GM23338 (cell line): Measurements from ENCODE around the gene TNFRSF12A.

Experiments
- CREB1 ChIP-seq: fragments of 250-450 bp; sonication (Bioruptor Pico); IDR thresholded peaks from 2 replicates; pipeline ENCODE4 v1.5.0; 2020; ENCODE audit warnings: low read depth, mild to moderate bottlenecking, moderate library complexity
- EZH2 ChIP-seq: fragments of 200-600 bp; sonication (generic); IDR thresholded peaks from one replicate; pipeline ENCODE4 v1.8.0; 2017; ENCODE audit warnings: antibody characterized with exemption, mild to moderate bottlenecking, low read depth; ENCODE audit not compliant: unreplicated experiment
- EZH2phosphoT487 ChIP-seq: fragments of 200-600 bp; sonication (generic); IDR thresholded peaks from one replicate; pipeline ENCODE4 v1.8.1; 2018; ENCODE audit warnings: antibody characterized with exemption; ENCODE audit not compliant: unreplicated experiment
- POLR2AphosphoS5 ChIP-seq: IDR thresholded peaks from 2 replicates; pipeline ENCODE4 v1.6.1; 2016; ENCODE audit warnings: antibody characterized with exemption, low read depth
- TF ChIP-seq, protein P1 (sequence below), 2 experiments: fragments of 200-600 bp in 1 of 2; sonication (generic) in 1 of 2; conservative IDR thresholded peaks; 2 replicates each; pipeline versions ENCODE4 v1.5.1 to v1.6.1; 2016 to 2017; ENCODE audit warnings: antibody characterized with exemption in 2 of 2, low read depth in 2 of 2, mild to moderate bottlenecking in 2 of 2, moderate library complexity in 1 of 2

DNA sequence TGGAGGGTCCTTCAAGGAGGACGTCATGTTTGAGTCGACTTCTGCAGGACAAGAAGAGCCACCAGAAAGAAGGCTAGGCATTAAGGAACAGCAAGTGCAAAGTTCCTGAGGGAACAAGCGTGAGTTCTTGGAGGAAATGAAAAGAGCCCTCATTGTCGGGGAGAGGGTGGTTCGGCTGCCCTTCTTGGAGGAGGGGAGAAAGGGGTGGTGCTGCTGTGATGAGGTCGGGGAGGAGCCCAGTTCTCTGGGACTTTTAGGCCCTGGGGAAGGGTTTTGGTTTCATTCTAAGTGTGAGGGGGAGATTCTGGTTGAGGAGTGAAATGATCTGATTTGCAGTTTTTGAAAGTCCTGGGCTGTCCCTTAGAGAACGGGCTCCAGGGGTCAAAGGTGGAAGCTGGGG lies 12.5 kb downstream of the TNFRSF12A start:
- TF ChIP-seq CREB1 (no peak), EZH2phosphoT487 (no peak), POLR2AphosphoS5 (no peak), EZH2 (no peak)
- TF ChIP-seq, protein P1, sequence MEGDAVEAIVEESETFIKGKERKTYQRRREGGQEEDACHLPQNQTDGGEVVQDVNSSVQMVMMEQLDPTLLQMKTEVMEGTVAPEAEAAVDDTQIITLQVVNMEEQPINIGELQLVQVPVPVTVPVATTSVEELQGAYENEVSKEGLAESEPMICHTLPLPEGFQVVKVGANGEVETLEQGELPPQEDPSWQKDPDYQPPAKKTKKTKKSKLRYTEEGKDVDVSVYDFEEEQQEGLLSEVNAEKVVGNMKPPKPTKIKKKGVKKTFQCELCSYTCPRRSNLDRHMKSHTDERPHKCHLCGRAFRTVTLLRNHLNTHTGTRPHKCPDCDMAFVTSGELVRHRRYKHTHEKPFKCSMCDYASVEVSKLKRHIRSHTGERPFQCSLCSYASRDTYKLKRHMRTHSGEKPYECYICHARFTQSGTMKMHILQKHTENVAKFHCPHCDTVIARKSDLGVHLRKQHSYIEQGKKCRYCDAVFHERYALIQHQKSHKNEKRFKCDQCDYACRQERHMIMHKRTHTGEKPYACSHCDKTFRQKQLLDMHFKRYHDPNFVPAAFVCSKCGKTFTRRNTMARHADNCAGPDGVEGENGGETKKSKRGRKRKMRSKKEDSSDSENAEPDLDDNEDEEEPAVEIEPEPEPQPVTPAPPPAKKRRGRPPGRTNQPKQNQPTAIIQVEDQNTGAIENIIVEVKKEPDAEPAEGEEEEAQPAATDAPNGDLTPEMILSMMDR (conservative IDR thresholded peaks at IDR 0.05; ENCODE audit: low read depth in 2 of 2), result no peak
